Measurements from ENCODE around the gene DPH6. TPM values are rescaled to one million over a fixed set of nuclear protein-coding genes. Genes with fewer than 3 reads are reported as not detected.

The DPH6 gene
- total RNA-seq, 1 donor from 2014 or later = 14.2 TPM

- Mint-ChIP-seq H3K9me3 (ENCODE audit: unreplicated experiment) (peaks cover 16% of the 10 kb centered on the region), H3K4me1 (ENCODE audit: low read depth, unreplicated experiment) (peaks cover 2% of the 10 kb centered on the region)
Measured at GRCh38 chr15:35491173-35491572, 54.8 kb downstream of the DPH6 start.

DNA sequence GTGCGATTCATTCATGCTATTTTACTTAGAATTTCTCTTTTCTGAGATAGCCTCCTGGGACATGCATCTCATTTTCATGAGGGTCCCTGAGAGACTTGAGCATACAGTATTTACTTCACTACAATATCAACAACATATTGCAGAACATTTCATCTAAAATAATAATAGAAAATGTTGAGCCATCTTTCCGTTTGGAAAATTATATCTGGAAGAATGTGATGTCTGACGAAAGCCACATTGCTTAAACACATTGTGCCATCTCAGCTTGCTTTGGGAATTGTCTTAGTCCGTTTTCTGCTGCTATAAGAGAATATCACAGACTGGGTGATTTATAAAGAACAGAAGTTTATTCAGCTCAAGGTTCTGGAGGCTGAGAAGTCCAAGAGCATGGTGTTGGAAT, 55.5 kb downstream of the DPH6 start:
- Mint-ChIP-seq H3K4me3 (ENCODE audit: unreplicated experiment) (no peak overlapping the region), H3K36me3 (ENCODE audit: unreplicated experiment) (peaks cover 22% of the 10 kb centered on the region), H3K9me3 (ENCODE audit: unreplicated experiment) (peaks cover 19% of the 10 kb centered on the region), H3K4me1 (ENCODE audit: low read depth, unreplicated experiment) (peaks cover 2% of the 10 kb centered on the region), H3K27me3 (ENCODE audit: unreplicated experiment) (peaks cover 3% of the 10 kb centered on the region), H3K27ac (ENCODE audit: unreplicated experiment) (no peak overlapping the region)
- TF ChIP-seq CTCF (IDR thresholded peaks at IDR 0.05; ENCODE audit: partially characterized antibody, unreplicated experiment) = no peak
- no peak for DNase-seq

More at GRCh38 chr15:35491173-35491572, 54.8 kb downstream of the DPH6 start:
- Mint-ChIP-seq H3K27me3 (ENCODE audit: unreplicated experiment) (peaks cover 3% of the 10 kb centered on the region), H3K27ac (ENCODE audit: unreplicated experiment) (no peak overlapping the region), H3K4me3 (ENCODE audit: unreplicated experiment) (no peak overlapping the region), H3K36me3 (ENCODE audit: unreplicated experiment) (peaks cover 17% of the 10 kb centered on the region)
- TF ChIP-seq CTCF (IDR thresholded peaks at IDR 0.05; ENCODE audit: partially characterized antibody, unreplicated experiment) = no peak
- no peak for DNase-seq

DNA sequence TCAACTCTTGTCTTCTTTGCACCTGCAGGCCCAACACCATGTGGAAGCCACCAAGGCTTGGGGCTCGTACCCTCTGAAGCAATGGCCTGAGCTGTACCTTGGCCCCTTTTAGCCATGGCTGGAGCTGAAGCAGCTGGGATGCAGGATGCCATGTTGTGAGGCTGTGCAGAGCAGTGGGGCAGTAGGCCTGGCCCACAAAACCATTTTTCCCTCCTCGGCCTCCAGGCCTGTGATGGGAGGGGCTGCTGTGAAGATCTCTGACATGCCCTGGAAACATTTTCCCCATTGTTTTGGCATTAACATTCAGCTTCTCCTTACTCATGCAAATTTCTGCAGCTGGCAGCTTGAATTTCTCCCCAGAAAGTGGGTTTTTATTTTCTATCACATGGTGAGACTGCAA, 58.5 kb downstream of the DPH6 start:
- peaks cover 2% of the 10 kb centered on the region for H3K4me1 Mint-ChIP-seq (ENCODE audit: low read depth, unreplicated experiment)
- H3K36me3 Mint-ChIP-seq (ENCODE audit: unreplicated experiment) = peaks cover 22% of the 10 kb centered on the region
- peaks cover 3% of the 10 kb centered on the region for H3K27me3 Mint-ChIP-seq (ENCODE audit: unreplicated experiment)
- DNase-seq = no peak
- H3K9me3 Mint-ChIP-seq (ENCODE audit: unreplicated experiment) = peaks cover 20% of the 10 kb centered on the region
- H3K27ac Mint-ChIP-seq (ENCODE audit: unreplicated experiment) = no peak overlapping the region
- TF ChIP-seq CTCF (IDR thresholded peaks at IDR 0.05; ENCODE audit: partially characterized antibody, unreplicated experiment) = no peak
- no peak overlapping the region for H3K4me3 Mint-ChIP-seq (ENCODE audit: unreplicated experiment)

- peaks cover 3% of the 10 kb centered on the region for H3K27me3 Mint-ChIP-seq (ENCODE audit: unreplicated experiment)
- DNase-seq = no peak
- no peak for TF ChIP-seq CTCF (IDR thresholded peaks at IDR 0.05; ENCODE audit: partially characterized antibody, unreplicated experiment)
- no peak overlapping the region for H3K27ac Mint-ChIP-seq (ENCODE audit: unreplicated experiment)
- peaks cover 22% of the 10 kb centered on the region for H3K36me3 Mint-ChIP-seq (ENCODE audit: unreplicated experiment)
- H3K4me3 Mint-ChIP-seq (ENCODE audit: unreplicated experiment) = no peak overlapping the region
- H3K4me1 Mint-ChIP-seq (ENCODE audit: low read depth, unreplicated experiment) = no peaks in the 10 kb centered on the region
- H3K9me3 Mint-ChIP-seq (ENCODE audit: unreplicated experiment) = peaks cover 20% of the 10 kb centered on the region
Measured at GRCh38 chr15:35486296-35486695, 59.7 kb downstream of the DPH6 start.

DNA sequence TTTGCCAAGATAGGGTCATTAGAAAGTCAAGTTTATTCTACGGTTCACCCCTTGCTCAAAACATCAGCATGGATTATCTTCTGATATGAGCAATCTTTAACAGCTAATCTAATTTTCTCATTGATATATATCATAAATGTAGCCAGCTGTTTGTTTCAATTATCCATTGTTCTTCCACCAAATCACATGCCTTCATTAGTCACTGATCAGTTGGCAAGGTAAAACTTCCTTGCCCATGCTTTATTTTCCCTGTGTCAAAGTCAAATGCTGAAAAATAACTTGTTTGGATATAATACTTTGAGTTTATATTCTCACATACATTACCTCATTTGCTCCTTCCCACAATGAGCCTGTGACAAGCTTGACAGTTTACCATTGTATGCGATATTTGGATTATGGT, 60.6 kb downstream of the DPH6 start:
- H3K27ac Mint-ChIP-seq (ENCODE audit: unreplicated experiment) = no peak overlapping the region
- no peaks in the 10 kb centered on the region for H3K4me1 Mint-ChIP-seq (ENCODE audit: low read depth, unreplicated experiment)
- no peak for DNase-seq
- no peak for TF ChIP-seq CTCF (IDR thresholded peaks at IDR 0.05; ENCODE audit: partially characterized antibody, unreplicated experiment)
- no peak overlapping the region for H3K4me3 Mint-ChIP-seq (ENCODE audit: unreplicated experiment)
- peaks cover 20% of the 10 kb centered on the region for H3K9me3 Mint-ChIP-seq (ENCODE audit: unreplicated experiment)
- peaks cover 3% of the 10 kb centered on the region for H3K27me3 Mint-ChIP-seq (ENCODE audit: unreplicated experiment)
- H3K36me3 Mint-ChIP-seq (ENCODE audit: unreplicated experiment) = peaks cover 22% of the 10 kb centered on the region
